GM21717 (cell line): ENCODE measurements around the gene PCDH15.
"Not testable (repeated sequence)": the region's sequence is repeated elsewhere in the genome, so short reads cannot be mapped to it uniquely, and the experiment has no call there.

Experiments
- ATAC-seq: cut with Tn5 transposase; IDR thresholded peaks from one replicate; pipeline ENCODE4 v1.9.1; 2021; ENCODE audit warnings: mild to moderate bottlenecking, moderate library complexity; ENCODE audit not compliant: unreplicated experiment

The PCDH15 gene

DNA sequence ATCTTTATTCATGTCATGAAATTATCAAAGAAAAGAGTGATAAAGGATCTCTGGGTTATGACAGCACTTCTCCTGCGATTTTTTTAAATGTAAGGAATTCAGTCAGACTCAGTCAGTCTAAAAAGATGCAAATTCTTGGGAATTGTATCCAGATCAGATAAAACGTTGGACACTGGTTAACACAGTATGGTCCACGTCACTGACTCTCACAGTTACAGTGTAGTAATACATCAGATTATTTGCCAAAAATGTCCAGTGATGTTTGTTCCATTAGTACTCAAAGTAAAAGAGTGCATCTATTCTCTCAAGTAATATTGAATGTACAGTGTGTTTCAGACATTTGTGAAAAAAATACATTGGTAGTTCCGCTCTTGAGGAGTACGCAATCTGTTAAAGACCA lies 224.5 kb downstream of the PCDH15 start:
- ATAC-seq: no peak

DNA sequence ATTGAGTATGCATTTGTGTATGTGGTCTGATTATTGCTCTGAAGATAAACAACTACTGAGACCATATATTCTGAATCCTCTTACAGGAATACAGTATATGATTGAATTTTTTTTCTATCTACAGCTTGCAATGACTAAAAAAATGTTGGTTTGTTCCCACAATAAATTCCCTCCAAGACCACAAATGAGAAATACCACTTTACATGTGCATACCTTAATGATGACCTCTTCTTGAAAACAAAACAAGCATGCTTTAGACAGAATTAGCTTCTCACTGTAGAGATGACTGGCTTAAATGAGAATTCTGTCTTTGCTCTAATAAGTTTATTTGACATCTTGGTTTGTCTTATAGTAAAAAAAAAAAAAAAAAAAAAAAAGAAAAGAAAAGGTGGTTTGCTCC lies 241.5 kb downstream of the PCDH15 start:
- no peak for ATAC-seq

- ATAC-seq: no peak
Observed at GRCh38 chr10:54554028-54554427, 247.0 kb downstream of the PCDH15 start.

DNA sequence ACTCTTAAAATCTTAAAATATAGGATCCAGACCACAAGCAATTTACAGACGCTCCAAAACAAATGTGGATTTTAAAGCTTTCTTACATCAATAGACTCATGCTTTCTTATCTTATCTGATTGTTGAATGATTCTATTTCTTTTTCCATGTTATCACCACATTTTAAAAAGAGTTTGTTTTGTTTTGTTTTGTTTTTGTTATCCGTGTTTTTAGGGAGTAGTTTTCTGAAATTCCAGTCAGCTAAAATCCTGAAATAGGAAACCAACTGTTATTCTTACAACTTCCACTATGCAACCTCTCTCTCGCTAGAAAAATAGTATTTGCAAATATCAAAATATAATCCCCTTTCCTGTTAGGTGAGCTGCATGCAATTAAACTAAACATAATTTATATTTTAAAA lies 251.0 kb downstream of the PCDH15 start:
- no peak for ATAC-seq

DNA sequence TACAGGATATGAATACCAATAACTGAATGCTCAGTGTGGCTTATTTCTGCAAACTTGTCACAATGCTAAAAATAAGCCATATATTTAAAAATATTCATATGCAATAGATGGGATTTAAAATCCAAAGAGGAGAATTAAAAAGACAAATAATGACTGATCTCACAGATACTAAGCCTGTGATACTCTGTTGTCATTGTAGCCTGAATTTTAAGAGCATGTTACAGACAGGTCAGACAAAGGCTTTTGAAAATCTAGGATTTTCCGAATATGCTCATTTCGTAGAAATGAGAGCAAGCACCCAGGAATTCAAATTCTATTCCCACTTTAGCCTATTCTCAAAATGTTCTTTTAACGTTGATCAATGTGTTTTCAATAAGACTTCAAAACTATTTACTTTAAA lies 269.7 kb downstream of the PCDH15 start:
- no peak for ATAC-seq

DNA sequence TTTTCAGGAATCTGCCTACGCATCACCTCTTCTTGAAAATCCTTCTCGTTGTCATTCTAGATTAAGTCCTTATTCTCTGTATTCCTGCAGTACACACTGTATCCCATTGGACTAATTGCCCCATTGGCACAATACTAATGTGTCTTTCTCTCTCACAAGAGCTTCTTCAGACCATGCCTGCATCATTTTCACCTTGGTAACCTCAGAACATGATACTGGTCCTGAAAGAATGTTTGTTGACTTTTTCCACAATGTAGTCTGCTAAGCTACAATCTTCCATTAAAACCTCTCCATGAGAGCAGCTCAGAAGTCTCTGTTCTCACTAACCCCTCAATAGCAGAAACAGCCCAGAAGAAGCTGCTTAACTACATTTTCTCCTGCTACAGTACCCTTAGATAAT lies 270.7 kb downstream of the PCDH15 start:
- ATAC-seq: no peak

DNA sequence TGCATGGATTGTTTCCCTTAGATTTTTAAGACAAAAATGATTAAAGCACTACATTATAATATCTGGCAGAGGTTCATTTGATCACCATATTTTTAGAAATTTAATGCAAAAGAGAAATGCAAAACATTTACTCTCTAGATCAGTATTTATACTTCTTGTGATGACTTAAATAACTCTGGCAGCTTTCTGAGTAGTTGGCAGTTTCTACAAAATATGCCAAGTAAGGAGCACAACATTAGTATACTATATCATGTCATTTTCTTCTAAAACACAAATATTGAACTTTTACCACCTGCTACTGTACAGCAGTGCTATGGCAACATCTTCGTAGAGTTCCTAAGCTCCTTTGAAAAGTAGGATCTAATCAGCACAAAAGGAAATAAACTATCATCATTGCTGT lies 275.2 kb downstream of the PCDH15 start:
- no peak for ATAC-seq

GRCh38 chr10:54515244-54515643 lies 285.8 kb downstream of the PCDH15 start:
- ATAC-seq: not testable (repeated sequence)

DNA sequence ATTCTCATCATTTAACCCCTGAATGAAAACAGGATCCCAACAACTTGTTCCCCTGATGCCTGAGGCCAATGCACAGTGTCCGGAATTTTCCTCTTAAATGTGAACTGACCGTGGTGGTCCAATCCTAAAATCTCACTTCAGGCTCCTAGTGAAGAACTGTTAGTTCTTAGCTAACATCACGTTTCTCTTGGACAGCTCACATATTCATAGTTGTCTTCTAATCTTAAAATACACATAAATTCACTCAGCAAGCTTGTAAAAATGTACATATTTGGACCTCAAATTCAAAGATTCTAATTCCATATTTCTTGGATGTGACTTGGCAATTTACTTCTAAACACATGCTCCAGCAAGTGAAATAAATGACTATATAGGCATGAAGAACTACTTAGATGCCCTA lies 297.2 kb downstream of the PCDH15 start:
- no peak for ATAC-seq

- ATAC-seq: no peak
Observed at GRCh38 chr10:54501929-54502328, 299.1 kb downstream of the PCDH15 start.

- no peak for ATAC-seq
Observed at GRCh38 chr10:54496852-54497251, 304.2 kb downstream of the PCDH15 start.

GRCh38 chr10:54487743-54488142 lies 313.3 kb downstream of the PCDH15 start:
- ATAC-seq: no peak

DNA sequence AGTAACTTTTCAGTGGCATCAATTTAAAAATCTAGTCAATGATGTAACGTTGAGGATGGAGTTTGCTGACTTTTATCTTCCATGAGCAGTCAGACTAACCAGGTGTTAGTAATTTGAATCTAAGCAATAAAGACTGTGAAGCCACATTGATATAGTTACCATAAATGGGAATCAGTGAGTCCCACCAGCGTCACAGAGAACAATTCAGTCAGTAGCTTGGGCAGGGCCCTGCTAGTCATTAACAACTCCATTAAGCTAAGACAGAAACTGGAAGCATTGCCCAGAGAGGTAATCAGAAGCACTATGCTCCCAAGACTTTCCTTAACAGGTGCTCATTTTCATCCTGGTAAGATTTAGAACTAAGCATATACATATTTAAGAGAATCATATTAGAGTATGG lies 315.1 kb downstream of the PCDH15 start:
- ATAC-seq: no peak

GRCh38 chr10:54484186-54484585 lies 316.8 kb downstream of the PCDH15 start:
- ATAC-seq: no peak

DNA sequence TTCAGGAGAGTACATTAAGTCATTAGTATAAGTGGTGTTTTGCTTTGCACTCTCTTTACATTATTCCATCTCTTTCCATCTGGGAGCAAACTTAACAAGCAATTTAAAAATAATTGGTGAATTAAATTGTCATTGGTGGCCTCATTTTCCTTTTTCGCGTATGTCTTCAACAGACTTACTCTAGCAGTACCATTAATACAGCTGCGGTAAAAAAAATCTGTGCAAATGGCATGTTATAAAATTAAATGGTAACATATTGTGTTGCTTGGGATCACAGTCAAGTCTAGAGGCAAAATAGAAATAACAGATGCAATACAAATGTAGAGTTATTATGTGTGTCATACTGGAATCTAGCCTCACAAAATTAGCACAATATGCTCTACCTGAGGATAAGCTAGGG lies 322.4 kb downstream of the PCDH15 start:
- no peak for ATAC-seq

- no peak for ATAC-seq
Observed at GRCh38 chr10:54477738-54478137, 323.3 kb downstream of the PCDH15 start.

- no peak for ATAC-seq
Observed at GRCh38 chr10:54470324-54470631, 330.8 kb downstream of the PCDH15 start.

GRCh38 chr10:54469587-54470323 lies 331.3 kb downstream of the PCDH15 start:
- ATAC-seq: peak; percentile 63

DNA sequence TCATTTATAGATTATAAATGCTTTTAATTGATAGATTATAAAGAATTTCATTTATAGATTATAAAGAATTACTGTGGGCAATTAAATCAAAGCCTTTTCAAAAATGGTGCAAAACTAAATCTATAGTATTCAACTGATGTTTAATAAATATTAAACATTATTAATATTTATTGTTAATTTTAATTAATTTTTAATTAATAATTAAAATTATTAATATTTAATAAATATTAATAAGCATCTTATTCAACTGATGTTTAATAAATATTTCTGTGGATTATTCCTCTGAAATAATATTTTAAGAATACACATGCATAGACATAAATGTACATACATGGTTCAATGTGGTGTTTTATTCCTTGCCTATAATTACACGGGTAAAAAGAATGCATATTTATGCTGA lies 346.8 kb downstream of the PCDH15 start:
- ATAC-seq: no peak

DNA sequence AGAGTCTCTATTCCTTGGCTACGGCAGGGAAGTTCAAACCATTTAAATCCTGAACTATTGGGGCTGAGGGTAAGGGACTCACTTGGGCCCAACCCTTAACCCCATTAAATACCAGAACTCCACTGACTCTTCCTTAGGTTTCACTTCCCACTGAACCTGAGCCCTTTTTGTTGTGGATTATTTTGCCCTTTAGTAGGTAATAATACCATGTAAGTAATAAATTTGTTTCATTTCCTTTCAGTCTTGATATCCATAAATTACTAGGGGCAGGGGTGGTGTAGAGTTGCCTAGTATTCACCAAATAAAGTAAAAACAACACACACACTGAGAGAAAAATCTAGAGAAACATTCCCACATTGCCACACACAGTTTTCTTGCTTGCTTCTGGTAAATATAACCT lies 352.0 kb downstream of the PCDH15 start:
- no peak for ATAC-seq

DNA sequence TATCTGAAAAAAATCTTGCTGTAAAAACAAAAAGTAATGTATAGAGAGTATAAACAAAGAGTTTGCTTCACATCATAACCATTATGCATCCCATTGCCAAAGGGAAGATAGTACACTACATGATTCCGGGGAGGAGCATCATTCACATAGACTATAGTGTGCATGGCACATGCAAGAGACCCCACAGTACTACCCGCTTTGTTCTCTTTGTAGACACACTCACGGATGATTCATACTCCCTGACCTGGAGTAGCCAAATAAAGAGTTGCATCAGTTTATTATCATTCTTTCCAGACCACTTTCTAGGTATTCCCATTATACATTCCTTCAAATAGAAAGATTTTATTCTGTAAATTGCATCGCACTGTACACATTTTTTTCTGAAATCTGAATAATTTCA lies 356.9 kb downstream of the PCDH15 start:
- ATAC-seq: no peak

DNA sequence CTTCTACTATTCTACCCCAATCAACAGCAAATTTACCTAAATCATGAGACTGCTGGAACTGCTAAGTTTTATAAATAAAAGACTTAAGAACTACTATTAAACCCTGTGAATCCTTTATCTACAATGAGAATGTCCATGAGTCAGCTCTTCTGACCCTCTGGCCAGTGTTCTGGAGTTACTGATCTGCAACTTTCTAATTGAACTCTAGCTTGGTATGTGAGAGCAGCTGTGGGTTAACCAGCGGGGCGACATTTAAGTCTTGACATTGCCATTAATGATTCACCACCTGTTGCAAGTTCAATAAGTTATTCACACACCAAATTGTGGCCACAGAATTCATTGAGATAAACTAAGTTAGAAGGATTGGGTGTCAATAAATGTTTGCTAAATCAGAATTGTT lies 359.8 kb downstream of the PCDH15 start:
- ATAC-seq: no peak

DNA sequence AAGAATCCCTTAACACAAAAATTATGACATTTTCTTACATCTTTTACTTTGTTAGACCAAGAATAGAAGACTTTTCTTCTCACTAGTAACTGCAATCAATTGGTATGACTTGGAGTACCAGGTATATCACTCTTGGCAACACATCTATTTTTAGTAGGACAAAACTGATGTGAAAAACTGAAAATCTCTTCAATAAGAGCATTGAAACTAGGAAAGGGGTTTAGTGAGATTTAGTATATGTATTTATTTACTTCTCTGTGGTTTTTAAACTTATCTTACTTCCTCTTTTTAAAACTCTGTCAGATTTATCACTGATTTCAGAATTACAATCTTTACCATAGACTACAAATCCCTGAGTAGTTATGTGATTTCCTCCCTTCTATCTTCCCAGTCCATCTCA lies 366.2 kb downstream of the PCDH15 start:
- peak; percentile 79 for ATAC-seq
